Measurements from ENCODE around the gene PAX5. TPM values are rescaled to one million over a fixed set of nuclear protein-coding genes. Genes with fewer than 3 reads are reported as not detected.
"Not testable (repeated sequence)": the region's sequence is repeated elsewhere in the genome, so short reads cannot be mapped to it uniquely, and the experiment has no call there.

The PAX5 gene
- total RNA-seq, 6 experiments from 2014 or later, result not detected

DNA sequence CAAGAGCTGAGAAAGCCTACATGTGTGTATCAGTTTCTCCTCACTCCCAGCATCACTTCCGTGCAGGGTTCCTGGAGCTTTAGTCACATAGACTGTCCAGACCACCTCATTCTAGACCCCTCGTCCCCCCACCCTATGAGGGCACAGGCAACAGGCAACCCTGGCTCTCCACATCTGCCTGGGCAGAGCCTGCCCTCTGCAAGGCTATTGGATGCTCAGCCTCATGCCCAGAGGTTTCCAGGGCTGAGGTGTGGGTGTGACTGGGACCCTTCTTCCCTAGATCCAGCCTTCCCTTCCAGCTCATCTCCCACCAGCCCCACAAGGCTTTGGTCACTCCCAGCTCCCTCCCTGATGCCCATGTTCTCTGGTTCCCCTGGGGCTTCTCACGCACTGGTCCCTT, 161.4 kb downstream of the PAX5 start:
- Mint-ChIP-seq H3K4me1 (ENCODE audit: low read depth) (no peaks in the 10 kb centered on the region), H3K27ac (no peak overlapping the region), H3K4me3 (no peak overlapping the region), H3K9me3 (peaks cover 8% of the 10 kb centered on the region), H3K27me3 (ENCODE audit: insufficient read depth) (peaks cover 56% of the 10 kb centered on the region), H3K36me3 (ENCODE audit: low read depth) (no peaks in the 10 kb centered on the region; the same call in 1 of the 2 replicates)
- TF ChIP-seq, protein P1, sequence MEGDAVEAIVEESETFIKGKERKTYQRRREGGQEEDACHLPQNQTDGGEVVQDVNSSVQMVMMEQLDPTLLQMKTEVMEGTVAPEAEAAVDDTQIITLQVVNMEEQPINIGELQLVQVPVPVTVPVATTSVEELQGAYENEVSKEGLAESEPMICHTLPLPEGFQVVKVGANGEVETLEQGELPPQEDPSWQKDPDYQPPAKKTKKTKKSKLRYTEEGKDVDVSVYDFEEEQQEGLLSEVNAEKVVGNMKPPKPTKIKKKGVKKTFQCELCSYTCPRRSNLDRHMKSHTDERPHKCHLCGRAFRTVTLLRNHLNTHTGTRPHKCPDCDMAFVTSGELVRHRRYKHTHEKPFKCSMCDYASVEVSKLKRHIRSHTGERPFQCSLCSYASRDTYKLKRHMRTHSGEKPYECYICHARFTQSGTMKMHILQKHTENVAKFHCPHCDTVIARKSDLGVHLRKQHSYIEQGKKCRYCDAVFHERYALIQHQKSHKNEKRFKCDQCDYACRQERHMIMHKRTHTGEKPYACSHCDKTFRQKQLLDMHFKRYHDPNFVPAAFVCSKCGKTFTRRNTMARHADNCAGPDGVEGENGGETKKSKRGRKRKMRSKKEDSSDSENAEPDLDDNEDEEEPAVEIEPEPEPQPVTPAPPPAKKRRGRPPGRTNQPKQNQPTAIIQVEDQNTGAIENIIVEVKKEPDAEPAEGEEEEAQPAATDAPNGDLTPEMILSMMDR (IDR thresholded peaks at IDR 0.05), result no peak
- DNase-seq, result no peak

DNA sequence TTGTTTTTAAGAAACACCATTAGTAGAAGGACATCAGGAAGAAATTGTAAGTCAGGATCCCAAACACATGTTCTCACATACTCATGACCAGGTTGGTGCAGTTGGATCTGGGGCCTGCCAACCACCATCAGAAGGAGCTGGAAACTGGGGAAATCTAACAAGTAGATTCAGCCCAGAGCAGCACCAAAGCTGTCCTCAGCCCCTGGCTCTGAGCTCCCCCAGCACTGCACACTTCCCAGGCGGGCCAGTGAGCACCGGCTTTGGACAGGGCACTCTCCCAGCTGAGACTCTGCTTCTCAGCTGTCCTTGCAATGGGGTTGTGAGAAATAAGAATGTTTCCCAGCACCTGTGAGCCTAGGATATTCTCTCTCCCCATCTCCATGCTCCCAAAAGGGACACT, 162.5 kb downstream of the PAX5 start:
- Mint-ChIP-seq H3K4me3 (no peak overlapping the region), H3K27ac (no peak overlapping the region), H3K27me3 (ENCODE audit: insufficient read depth) (peaks cover 56% of the 10 kb centered on the region), H3K9me3 (peaks cover 8% of the 10 kb centered on the region), H3K36me3 (ENCODE audit: low read depth) (no peaks in the 10 kb centered on the region; the same call in 1 of the 2 replicates), H3K4me1 (ENCODE audit: low read depth) (no peaks in the 10 kb centered on the region)
- no peak for DNase-seq
- TF ChIP-seq, protein P1 (IDR thresholded peaks at IDR 0.05), result no peak

DNA sequence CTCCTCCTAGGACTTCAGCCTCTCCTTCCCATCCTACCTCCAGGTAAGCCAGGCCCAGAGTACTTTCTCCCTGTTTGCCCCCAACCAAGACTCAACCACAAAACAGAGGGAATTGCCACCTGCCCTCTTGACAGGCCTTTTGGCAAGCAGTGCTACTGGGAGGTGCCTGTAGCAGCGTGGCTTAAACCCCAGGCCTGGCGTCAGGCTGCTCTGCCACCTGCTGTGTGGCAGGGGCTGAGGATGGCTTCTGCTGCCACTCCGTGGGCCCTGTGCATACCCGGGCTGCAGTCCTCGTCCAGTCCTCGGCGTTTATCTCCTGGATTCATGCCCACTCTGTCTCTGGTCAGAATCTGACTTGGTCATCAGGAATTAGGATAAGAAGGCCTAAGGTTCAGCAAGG, 163.1 kb downstream of the PAX5 start:
- TF ChIP-seq, protein P1 (IDR thresholded peaks at IDR 0.05), result no peak
- DNase-seq, result no peak
- H3K4me1 Mint-ChIP-seq (ENCODE audit: low read depth), result no peaks in the 10 kb centered on the region
- peaks cover 8% of the 10 kb centered on the region for H3K9me3 Mint-ChIP-seq
- H3K36me3 Mint-ChIP-seq (ENCODE audit: low read depth), result no peaks in the 10 kb centered on the region; the same call in 1 of the 2 replicates
- H3K4me3 Mint-ChIP-seq, result no peak overlapping the region
- H3K27ac Mint-ChIP-seq, result no peak overlapping the region
- H3K27me3 Mint-ChIP-seq (ENCODE audit: insufficient read depth), result peaks cover 59% of the 10 kb centered on the region

DNA sequence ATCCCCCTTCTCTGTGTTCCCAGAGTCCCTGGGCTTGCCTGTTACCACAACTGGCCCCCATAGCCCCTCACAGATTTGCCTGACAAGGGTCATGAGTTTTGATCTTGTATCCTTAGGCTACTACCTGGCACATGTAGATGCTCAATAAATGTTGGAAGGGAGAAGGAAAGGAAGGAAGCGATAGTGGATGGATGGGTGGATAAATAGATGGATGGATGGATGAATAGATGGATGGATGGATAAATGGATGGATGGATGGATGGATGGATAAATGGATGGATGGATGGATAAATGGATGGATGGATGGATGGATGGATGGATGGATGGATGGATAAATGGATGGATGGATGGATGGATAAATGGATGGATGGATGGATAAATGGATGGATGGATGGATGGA, 164.5 kb downstream of the PAX5 start:
- H3K27me3 Mint-ChIP-seq (ENCODE audit: insufficient read depth), result peaks cover 58% of the 10 kb centered on the region
- not testable (repeated sequence) for H3K27ac Mint-ChIP-seq; DNase-seq; H3K4me3 Mint-ChIP-seq; H3K4me1 Mint-ChIP-seq (ENCODE audit: low read depth); H3K9me3 Mint-ChIP-seq; H3K36me3 Mint-ChIP-seq (ENCODE audit: low read depth)

DNA sequence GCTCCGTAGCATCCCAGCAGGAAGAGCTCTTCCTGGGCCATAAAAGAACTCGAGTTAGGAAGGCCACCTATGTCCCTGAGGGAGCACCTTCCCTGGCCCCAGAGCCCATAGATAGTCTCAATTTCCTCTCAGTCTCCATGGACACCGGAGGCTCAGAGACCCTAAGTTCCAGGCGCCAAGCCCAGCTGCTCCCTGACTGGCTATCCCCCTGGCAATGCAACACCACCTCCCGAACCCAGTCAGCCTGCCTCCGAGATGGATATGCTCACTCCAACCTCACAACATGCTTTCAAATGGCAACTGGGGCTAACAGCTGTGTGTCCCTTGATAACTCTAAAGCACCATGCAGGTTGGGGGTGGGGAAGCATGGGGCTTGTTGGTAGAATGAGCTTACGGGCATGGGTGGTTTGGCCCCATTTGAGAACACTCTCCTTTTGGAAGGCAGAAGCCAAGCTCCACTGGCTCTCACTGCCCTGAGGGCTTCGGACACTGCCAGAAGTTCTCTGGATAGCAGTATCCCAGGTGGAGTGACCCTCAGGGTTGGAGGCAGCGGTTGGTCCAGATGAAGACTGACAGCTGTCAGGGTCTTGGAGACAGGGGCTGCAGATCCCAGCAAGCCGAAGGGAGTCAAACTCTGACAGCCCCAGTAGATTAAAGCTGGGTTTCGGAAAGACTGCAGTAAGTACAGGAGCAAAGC, 165.3 kb downstream of the PAX5 start:
- Mint-ChIP-seq H3K27me3 (ENCODE audit: insufficient read depth) (peaks cover 58% of the 10 kb centered on the region), H3K4me3 (no peak overlapping the region), H3K4me1 (ENCODE audit: low read depth) (no peaks in the 10 kb centered on the region), H3K9me3 (no peaks in the 10 kb centered on the region), H3K36me3 (ENCODE audit: low read depth) (no peaks in the 10 kb centered on the region), H3K27ac (no peak overlapping the region)
- DNase-seq, result no peak
- TF ChIP-seq, protein P1 (IDR thresholded peaks at IDR 0.05), result no peak

- Mint-ChIP-seq H3K36me3 (ENCODE audit: low read depth) (no peaks in the 10 kb centered on the region), H3K27ac (no peak overlapping the region), H3K4me3 (no peak overlapping the region), H3K9me3 (no peaks in the 10 kb centered on the region), H3K4me1 (ENCODE audit: low read depth) (no peaks in the 10 kb centered on the region), H3K27me3 (ENCODE audit: insufficient read depth) (peaks cover 52% of the 10 kb centered on the region)
- DNase-seq, result no peak
- TF ChIP-seq, protein P1 (IDR thresholded peaks at IDR 0.05), result no peak
Observed at GRCh38 chr9:36867672-36868471, 166.2 kb downstream of the PAX5 start.

All from HFFc6 (cell line).